ENCODE data around the gene SMTNL2.

GRCh38 chr17:4541328-4542002 lies 42.9 kb upstream of the SMTNL2 start:
- TF ChIP-seq CTCF (IDR thresholded peaks at IDR 0.05) (peak in 1 of 4 donors; percentile 8), POLR2A (IDR thresholded peaks at IDR 0.05) (no peak)

All from right lobe of liver (tissue), 4 donors.